ENCODE measurements around the gene CLDN22.

Gene CLDN22

GRCh38 chr4:183321516-183321915 lies 1.4 kb upstream of the CLDN22 start:
- no peak for DNase-seq (ENCODE audit: low spot score)

GRCh38 chr4:183321079-183321478 lies 1.0 kb upstream of the CLDN22 start:
- DNase-seq (ENCODE audit: low spot score), result no peak

- DNase-seq (ENCODE audit: low spot score), result no peak
These were observed 1.4 kb downstream of the CLDN22 start for GRCh38 chr4:183318656-183319055.

GRCh38 chr4:183314806-183315205 lies 5.3 kb downstream of the CLDN22 start:
- no peak for DNase-seq (ENCODE audit: low spot score)

- DNase-seq (ENCODE audit: low spot score), result no peak
These were observed 5.7 kb downstream of the CLDN22 start for GRCh38 chr4:183314336-183314735.

- DNase-seq (ENCODE audit: low spot score), result no peak
These were observed 7.2 kb downstream of the CLDN22 start for GRCh38 chr4:183312841-183313240.

GRCh38 chr4:183306811-183307210 lies 13.3 kb downstream of the CLDN22 start:
- no peak for DNase-seq (ENCODE audit: low spot score)

- no peak for DNase-seq (ENCODE audit: low spot score)
These were observed 15.5 kb downstream of the CLDN22 start for GRCh38 chr4:183304538-183304937.

GRCh38 chr4:183304067-183304466 lies 16.0 kb downstream of the CLDN22 start:
- DNase-seq (ENCODE audit: low spot score), result no peak

GRCh38 chr4:183303301-183303700 lies 16.8 kb downstream of the CLDN22 start:
- no peak for DNase-seq (ENCODE audit: low spot score)

- no peak for DNase-seq (ENCODE audit: low spot score)
These were observed 19.4 kb downstream of the CLDN22 start for GRCh38 chr4:183300655-183301054.

- no peak for DNase-seq (ENCODE audit: low spot score)
These were observed 20.0 kb downstream of the CLDN22 start for GRCh38 chr4:183300070-183300469.

- no peak for DNase-seq (ENCODE audit: low spot score)
These were observed 20.6 kb downstream of the CLDN22 start for GRCh38 chr4:183299464-183299863.

- DNase-seq (ENCODE audit: low spot score), result no peak
These were observed 22.4 kb downstream of the CLDN22 start for GRCh38 chr4:183297675-183298074.

- no peak for DNase-seq (ENCODE audit: low spot score)
These were observed 24.4 kb downstream of the CLDN22 start for GRCh38 chr4:183295711-183296110.

GRCh38 chr4:183291070-183291469 lies 29.0 kb downstream of the CLDN22 start:
- no peak for DNase-seq (ENCODE audit: low spot score)

GRCh38 chr4:183289688-183290087 lies 30.4 kb downstream of the CLDN22 start:
- DNase-seq (ENCODE audit: low spot score), result no peak

GRCh38 chr4:183288955-183289354 lies 31.1 kb downstream of the CLDN22 start:
- no peak for DNase-seq (ENCODE audit: low spot score)

- no peak for DNase-seq (ENCODE audit: low spot score)
These were observed 32.4 kb downstream of the CLDN22 start for GRCh38 chr4:183287677-183288076.

- no peak for DNase-seq (ENCODE audit: low spot score)
These were observed 32.8 kb downstream of the CLDN22 start for GRCh38 chr4:183287309-183287659.

- DNase-seq (ENCODE audit: low spot score), result no peak
These were observed 33.3 kb downstream of the CLDN22 start for GRCh38 chr4:183286590-183287308.

GRCh38 chr4:183285886-183286285 lies 34.2 kb downstream of the CLDN22 start:
- no peak for DNase-seq (ENCODE audit: low spot score)

GRCh38 chr4:183284965-183285364 lies 35.1 kb downstream of the CLDN22 start:
- no peak for DNase-seq (ENCODE audit: low spot score)

GRCh38 chr4:183284258-183284785 lies 35.8 kb downstream of the CLDN22 start:
- DNase-seq (ENCODE audit: low spot score), result no peak

All from Ammon's horn (tissue), 1 donor.